Mesenteric fat pad (tissue), 1 donor: ENCODE data around the gene ERN1. TPM values are rescaled to one million over a fixed set of nuclear protein-coding genes. Genes with fewer than 3 reads are reported as not detected.

Source experiments
- DNase-seq: peaks from one replicate; pipeline ENCODE4 v3.0.0-alpha.2; 2020; ENCODE audit warnings: low spot score
- total RNA-seq: library from RNA; stranded (reverse); fragmentation: NEBNext Ultra II Directional; extraction: Animal tissue kit (Norgen Biotek cat#: 25700); gene quantifications from one replicate; pipeline ENCODE4 v1.2.1, GENCODE V29; 2021
- donor health status: DM: yes; HTN: yes; CAD: no.

The ERN1 gene
- total RNA-seq, 1 donor from 2014 or later = 27.1 TPM

DNA sequence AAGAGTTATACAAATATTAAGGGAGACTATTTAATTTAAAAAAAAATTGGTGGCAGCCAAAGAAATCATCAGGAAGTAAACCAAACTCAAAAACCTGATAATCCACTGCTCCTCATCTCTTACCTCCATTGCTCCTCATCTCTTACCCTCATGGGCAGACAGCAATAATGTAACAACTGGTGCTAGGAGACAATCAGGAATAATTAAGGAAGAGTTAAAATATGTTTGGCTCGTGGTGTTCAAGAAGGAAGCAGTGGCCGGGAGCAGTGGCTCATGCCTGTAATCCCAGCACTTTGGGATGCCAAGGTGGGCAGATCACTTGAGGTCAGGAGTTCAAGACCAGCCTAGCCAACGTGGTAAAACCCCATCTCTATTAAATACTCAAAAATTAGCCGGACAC lies 18.1 kb downstream of the ERN1 start:
- no peak for DNase-seq

DNA sequence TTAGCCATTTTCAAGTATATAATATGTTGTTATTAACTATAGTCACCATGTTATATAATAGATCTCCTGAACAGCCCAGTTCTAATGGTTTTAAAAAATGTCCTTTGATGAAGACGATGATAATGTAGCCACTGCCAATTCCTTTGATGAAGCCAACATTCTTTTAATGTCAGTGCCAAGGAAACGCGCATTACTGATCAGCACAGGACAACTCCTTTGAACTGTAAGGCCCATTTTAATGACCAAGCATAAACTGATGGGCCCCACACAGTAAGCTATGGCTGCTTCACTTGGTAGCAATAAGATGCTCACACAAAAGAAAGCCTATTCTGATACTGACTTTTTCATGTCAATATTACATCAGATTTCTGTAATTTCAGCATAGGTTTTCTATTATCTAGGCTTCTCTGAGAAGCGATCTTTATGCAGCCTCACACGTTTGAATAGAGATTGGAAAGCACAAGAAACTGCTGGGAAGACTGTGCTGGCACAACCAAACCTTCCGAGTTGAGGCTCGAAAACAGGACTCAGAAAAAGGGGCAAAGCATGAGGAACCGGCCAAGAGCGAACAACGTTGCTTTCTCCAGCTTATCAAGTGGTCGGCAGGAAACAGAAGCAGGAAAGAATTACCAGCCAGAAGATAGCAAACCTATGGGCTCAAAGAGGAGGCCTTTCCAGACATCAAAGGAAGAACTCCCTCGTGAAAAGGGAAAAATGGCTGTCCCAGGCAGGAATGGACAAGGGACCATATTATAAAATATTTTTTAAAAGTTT lies 19.4 kb downstream of the ERN1 start:
- DNase-seq = no peak

DNA sequence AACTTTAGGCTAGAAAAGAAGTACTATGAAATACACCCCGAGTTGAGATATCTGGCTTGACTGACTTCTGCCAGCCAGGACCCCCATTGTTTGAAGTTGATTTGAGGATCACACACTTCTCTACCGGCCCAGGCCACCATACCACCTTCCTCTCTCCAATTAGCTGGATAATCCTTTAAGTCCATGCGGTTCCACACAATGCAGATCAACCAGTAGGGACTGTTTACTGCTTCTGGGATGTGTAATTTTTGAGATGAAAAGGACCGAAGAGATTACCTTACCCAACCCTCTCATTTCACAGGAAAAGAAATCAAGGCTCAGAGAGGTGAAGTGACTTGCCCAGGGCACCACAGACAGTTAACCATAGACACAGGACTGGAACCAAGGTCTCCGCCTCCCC lies 20.5 kb downstream of the ERN1 start:
- DNase-seq = peak; percentile 43

DNA sequence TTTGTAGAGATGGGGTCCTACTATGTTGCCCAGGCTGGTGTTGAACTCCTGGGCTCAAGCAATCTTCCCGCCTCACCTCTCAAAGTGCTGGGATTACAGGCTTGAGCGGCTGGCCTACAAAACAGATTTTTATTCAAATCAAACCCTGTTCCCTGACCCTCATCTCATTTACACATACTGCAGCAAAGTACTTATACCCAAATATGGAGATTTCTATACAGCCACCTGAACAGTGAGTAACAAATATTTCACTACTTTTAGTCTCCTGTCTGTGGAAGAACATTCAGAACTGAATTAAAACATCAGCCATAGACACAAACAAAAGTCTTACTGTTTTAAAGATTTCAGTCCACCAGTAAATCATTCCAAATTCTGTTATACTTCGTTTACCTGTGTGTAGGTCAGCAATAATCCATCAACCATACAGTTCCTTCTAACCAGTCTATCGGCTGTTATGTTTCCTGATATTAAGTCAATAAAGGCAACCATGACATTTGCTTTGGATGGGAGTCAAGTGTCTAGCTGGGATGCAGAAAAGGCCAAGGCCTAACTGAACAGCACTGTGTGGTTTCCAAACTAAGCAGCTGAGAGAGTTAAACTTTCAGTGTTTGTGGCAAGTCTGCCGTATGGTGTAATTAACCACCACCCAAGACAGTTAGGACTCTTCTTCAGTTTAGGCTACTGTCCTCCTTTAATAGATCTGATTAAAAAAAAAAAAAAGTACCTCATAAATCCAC lies 22.3 kb downstream of the ERN1 start:
- DNase-seq = no peak

DNA sequence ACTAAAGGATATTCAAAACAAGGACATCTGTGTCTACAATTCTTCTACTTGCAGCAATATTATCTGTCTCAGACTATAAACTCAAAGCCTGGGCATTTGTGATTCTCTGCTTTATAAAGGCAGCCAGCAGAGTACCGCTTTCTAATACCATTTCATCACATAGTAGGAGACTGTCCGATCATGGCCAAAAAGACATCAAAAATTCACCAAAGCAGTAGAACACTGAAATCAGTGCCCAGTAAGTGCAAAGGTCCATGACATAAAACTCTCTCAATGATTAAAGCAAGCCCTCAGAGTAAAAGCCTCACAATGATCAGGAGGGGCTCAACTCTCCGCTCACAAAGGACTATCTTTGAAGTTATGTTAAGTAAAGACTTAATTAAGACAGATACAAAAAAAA lies 23.0 kb downstream of the ERN1 start:
- no peak for DNase-seq

DNA sequence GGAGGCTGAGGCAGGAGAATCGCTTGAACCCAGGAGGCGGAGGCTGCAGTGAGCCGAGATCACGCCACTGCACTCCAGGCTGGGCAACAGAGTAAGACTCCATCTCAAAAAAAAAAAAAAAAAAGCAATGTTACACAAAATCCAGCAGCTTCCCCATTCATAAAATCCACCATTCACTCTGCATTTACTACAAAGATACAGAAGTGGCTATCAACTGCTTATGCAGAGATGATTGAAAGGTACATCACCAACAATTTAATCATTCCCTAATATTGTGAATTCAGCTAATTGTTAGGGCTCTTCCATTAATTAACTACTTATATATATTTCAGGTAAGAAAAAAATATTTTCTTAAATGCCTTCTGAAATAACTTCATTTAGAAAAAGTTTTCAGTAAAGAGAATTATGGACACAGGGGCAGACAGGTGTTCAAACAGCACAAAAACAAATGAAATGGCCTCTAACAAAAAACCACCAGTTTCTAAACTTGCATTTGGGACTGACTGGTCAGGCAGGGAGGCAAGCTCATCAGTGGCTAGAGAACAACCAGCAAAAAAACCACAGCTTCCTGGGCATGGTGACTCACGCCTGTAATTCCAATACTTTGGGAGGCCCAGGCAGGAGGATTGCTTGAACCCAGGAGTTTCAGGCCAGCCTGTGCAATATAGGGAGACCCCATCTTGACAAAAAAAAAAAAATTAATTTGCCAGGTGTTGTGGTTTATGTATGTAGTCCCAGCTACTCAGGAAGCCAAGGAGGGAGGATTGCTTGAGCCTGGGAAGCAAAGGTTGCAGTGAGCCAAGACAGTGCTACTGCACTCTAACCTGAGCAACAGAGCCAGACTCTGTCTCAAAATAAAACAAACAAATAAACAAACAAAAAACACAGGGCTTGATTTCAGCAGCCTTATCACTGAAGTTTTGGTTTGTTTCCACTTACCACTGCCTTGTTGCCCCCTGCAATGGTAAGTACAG lies 26.3 kb downstream of the ERN1 start:
- DNase-seq = no peak

DNA sequence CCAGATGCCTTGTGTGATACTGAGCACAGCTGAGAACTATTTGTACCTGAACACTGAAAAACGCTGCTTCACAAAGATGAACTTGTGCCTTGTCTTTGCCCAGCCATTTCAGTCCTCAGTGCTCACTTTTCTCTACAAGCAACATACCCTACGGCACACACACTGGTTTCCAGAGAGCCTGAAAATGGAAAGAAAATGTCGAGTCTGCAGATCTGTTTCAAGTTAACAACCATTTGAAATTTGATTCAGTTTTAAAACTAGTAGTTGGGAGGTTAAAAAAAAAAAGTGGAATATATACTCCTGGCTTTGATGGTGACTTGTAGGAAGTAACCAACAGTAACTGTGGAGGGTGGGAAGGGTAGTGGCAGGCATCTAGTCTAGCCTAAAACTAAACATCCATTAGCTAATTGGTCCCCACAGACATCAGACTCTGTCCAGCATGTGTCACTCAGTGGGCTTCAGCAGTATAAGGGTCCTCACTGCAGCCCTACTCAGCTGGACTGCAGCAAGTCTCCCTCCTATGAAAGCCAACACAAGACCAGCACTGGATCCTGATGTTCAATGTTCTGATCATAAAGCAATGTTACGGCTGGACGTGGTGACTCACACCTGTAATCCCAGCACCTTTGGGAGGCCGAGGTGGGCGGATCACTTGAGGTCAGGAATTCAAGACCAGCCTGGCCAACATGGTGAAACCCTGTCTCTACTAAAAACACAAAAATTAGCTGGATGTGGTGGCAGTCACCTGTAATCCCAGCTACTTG lies 27.1 kb downstream of the ERN1 start:
- no peak for DNase-seq

DNA sequence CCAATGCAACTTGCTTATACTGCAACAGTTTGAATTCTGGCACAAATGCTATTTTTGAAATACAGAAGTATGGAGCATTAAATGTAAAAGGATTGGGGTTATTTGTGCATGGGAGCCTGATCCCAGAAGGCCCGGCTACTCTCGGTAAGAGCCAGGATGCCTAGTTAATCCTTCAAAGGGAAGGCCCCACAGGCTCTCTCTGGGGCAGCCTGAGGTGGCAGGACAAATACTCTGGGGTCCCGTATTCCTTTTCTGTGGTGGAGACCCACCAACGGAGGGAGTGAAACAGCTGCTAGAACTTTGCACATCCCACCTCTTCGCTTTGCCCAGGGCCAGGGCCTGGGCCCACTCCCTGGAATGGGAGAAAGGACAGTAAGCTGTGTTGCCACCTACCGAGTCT lies 30.4 kb downstream of the ERN1 start:
- DNase-seq = no peak

DNA sequence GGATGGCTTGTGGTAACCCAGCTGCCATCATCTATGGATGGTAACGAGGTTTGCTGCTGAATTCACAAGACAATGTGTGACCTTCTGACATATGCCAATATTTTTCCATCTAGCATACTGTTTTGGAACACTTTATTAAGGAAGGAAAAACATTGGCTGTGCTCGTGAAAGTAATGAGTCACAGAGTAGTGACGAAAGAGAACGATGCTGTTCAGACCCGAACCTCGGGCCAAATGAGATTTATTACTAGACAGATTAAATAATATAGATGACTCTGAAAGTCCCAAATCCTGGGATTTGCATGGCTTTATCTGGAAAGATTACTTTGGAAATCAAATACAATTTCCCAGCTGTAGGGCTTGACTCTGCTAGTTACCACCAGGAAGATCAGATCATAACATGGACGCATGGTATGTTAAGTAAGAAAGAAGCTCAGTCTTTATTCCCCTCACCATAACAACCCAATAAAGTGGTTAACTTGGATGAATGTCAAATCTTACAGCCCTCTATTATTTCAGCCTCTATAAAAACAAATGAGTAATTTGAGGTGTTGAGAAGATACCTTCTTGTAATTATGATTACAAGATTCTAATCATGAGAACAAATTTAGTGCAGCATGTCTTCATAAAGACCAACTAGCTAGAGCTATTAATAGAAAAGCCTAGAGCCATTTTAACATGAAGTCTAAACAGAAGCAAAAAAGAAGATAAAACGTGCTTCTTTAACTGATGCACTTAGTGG lies 32.6 kb downstream of the ERN1 start:
- DNase-seq = no peak

DNA sequence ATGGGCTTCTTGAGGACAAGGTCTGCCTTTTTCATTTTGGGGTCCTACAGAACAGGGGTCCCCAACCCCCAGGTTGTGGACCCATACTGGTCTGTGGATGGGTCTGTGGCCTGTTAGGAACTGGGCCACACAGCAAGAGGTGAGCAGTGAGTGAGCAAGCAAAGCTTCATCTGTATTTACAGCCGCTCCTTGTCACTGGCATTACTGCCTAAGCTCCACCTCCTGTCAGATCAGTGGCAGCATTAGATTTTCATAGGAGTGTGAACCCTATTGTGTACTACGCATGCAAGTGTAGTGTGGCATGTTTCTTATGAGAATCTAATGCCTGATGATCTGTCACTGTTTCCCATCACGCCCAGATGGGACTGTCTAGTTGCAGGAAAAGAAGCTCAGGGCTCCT lies 33.9 kb downstream of the ERN1 start:
- no peak for DNase-seq

DNA sequence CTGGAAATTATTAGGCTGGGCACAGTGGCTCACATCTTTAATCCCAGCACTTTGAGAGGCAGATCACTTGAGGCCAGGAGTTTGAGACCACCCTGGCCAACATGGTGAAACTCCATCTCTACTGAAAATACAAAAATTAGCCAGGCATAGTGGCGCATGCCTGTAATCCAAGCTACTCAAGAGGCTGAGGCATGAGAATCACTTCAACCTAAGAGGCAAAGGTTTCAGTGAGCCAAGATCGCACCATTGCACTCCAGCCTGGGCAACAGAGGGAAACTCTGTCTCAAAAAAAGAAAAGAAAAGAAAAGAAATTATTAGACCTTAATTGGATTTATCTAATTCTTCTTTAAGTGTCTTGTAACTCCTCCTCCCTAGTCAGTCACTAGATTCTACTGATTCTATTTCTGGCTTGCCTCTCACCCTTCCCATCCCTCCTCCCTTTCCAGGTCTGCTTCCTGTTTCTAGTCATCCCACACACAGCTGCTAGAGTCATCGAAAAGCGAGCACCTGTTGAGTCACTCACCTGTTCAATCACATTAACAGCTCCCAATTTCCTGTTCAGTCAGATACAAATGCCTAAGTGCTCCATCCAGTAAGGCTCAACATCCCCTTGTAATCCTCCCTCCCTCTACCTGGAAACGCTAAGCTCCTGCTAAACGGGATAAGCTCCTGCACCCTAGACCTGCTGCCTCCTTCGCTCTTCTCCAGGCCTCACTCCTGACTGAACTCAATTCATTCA lies 34.6 kb downstream of the ERN1 start:
- DNase-seq = no peak

DNA sequence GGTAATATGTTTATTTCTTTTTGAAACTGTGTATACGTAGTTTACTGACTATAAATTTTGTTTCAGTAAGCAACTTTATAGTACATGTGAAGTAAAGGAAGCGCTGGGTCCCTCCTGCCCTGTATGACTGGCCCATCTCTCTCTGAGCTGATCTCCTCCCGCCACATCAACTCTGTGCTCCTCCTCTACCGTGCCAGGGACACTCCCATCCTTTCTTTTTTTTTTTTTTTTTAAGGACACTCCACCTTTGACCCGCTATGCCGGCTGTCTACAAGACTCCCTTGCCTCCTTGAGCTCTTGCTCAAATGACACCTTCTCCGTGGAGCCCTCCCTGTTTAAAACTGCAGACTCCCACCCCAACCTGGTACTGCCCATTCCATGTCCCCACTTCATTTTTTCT lies 35.5 kb downstream of the ERN1 start:
- DNase-seq = no peak

DNA sequence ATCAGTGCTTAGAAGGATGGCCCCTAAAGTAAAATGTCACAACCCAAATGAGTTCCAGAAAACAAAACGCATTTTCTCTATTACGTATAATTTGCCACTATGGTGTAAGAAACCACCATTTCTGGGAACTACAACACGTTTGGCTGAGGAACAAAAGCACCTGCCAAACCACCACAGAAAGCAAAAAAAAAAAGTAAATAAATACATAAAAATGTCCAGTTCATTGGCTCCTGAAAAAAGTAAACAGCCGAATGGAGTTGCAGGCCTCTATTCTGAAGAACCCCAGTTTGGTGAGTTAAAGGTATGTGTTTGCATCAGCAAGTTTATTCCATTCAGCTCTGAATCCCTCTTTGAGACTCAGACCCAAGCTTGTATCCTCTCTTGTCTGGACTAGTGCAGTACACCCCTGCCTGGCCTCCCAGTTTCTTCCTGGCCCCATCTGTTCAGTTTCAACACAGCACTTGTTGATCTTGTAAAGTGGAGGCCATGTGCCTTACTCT lies 36.9 kb downstream of the ERN1 start:
- no peak for DNase-seq

DNA sequence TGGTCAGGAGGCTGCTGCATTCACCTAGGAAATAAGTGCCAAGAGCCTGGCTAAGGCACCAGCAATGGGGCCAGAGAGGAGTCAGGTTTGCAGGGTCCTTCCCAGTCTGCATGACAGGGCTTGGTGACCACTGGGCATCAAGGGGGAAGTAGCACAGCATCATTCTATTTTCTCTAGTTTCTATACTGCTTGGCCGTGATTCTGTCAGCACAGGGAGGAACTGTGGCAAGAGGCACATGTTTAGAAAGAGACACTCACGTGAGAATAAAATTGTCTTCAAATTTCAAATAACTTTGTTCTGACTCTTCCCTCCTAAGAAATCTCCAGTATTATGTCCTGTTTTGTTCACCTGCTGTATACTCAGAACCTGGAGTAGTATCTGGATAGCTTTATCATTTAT lies 37.8 kb downstream of the ERN1 start:
- no peak for DNase-seq

DNA sequence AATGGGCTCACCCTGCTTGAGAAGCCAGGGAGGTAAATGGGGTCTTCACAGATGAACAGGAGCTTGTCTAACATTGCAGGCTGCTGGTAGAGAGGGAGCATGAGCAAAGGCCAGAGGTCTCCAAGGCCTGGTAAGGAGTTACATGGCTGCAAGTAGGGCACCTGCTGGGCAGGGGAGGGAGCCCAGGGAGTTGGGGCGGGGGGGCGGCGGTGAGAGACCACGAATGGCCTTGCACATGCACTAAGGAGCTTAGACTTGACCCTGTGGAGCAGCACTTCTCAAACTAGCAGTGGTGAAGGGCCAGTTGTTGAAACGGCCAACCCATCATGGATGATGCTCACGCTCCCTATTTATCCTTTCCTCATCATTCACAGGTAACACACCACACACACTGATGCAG lies 38.4 kb downstream of the ERN1 start:
- DNase-seq = no peak

DNA sequence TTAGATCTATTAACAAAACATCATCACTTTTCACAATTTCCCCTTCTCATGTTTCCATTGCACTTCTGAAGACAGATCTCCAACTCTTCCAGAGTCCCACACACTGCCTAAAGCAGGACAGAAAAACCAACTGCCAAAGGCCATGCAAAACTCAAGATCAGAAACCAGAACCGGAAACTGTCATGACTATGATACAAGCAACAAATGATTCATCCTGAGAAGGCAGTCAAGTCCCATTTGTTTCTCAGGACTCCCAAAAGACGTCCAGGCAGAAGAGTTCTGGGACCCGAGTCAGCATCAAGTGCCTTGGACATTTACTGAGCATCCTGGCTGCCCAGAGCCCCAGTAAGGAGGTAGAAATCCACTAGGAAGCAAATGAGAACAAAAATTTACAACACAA lies 38.8 kb downstream of the ERN1 start:
- DNase-seq = no peak

DNA sequence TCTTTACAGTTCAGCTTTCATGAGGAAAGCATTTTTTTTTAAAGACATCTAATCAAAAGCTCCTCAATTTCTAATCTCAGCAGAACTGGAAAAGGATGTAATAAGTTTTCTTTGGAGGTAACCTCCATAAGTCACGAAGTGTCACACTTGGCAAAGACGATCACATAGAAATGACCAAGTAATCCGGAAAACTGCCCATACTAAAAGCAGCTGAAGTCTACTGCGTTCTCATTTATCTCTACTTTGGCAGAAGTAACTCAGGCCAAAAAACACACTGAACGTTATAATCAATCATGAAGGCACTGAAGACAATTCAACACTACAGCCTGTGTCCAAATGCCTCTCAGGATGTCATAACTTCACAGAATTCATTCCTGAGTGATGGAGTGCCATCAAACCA lies 39.8 kb downstream of the ERN1 start:
- DNase-seq = no peak

DNA sequence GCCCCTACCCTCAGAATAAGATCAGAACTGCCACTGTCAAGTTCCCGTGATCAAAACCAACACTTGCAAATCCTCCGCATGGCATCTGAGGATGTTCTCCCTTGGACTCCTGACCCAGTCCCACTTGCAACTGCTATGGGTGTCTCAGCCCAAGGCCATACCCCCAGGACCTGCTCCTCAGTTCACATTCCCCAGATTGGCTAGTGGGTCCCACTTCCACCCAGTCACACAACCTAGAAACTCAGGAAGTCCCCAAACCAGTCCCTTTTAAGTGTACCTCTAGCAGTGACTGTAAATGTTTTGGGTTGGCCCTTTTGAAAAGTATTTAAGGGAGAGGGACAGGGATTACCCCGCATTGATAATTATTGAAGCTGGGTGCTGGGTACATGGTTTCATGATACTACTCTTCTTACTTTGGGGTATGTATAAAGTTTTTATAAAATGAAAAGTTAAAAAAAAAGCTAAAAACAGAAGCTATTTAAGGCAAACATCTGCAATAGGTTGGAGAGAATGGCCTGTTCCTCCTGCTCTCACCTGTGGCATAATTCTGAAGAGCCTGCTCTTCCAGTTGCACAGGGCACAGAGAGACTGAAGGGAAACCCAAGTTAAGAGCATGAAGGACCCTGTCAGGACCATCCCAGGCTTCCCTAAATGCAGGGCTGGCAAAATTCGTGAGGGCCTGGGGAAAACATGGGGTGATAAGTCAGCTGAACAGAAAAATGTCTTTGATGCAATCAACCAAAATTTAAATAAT lies 42.5 kb downstream of the ERN1 start:
- no peak for DNase-seq

DNA sequence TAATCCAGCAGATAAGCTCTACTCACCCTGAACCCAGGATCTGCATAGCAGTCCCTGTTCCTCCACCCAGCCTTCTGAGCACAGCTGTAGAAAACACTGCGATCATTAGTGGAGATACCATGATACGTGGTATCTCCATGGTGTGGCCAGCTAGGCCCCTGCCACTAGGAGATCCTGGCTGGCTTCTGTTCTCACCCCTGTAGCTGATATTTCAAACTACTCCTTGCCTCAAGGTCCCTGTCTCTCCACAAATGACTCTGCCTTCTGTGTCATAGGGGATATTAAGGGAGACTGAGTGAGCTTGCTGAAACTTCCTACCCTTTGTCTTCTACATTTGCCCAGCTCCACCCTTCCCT lies 44.3 kb downstream of the ERN1 start:
- DNase-seq = no peak
